ENCODE data around the gene SLC25A3. TPM values are rescaled to one million over a fixed set of nuclear protein-coding genes. Genes with fewer than 3 reads are reported as not detected.
"Not testable (repeated sequence)": the region's sequence is repeated elsewhere in the genome, so short reads cannot be mapped to it uniquely, and the experiment has no call there.

SLC25A3 gene
- total RNA-seq, 1 donor from 2014 or later = 619 TPM

DNA sequence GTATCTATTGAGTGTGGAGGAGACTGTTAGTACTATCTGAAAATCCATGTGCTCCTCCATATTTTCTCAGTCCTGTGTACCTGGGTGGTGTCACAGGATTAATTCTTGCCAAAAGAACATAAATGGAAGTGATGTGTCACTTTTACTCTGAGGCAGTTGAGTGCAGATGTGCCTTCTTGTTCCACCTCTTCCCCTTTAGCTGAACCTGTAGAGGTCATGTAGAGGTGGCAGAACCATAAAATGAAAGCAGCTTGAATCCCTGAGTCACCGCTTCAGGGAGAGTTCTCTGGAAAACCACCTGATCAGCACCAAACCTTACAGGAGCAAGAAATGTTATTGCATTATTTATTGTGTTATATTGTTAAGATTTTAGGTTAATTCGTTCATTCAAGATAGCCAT, 14.7 kb upstream of the SLC25A3 start:
- DNase-seq (ENCODE audit: low spot score) = no peak
- Mint-ChIP-seq H3K36me3 (ENCODE audit: low read depth) (no peaks in the 10 kb centered on the region), H3K4me1 (ENCODE audit: low read depth) (no peaks in the 10 kb centered on the region), H3K9me3 (no peaks in the 10 kb centered on the region), H3K4me3 (ENCODE audit: low read depth) (no peak overlapping the region), H3K27ac (no peak overlapping the region), H3K27me3 (ENCODE audit: low read depth) (peaks cover 10% of the 10 kb centered on the region)
- intact Hi-C loops (cut with micrococcal nuclease) = no loop called here

DNA sequence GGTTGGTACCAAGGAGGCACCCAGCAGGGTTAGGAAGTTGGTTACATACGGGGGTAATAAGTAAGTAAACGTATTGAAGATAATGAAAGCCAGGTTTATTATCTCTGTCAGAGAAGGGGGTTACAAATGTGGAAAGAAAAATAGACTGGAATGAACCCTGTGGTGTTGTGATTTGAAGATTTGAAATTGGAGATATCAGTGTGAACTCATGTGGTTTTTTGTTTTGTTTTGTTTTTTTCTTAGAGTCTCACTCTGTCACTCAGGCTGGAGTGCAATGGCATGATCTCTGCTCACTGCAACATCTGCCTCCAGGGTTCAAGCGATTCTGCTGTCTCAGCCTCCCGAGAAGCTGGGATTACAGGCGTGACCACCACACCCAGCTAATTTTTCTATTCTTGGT, 14.1 kb upstream of the SLC25A3 start:
- H3K27ac Mint-ChIP-seq = no peak overlapping the region
- H3K36me3 Mint-ChIP-seq (ENCODE audit: low read depth) = no peaks in the 10 kb centered on the region
- H3K4me1 Mint-ChIP-seq (ENCODE audit: low read depth) = no peaks in the 10 kb centered on the region
- H3K9me3 Mint-ChIP-seq = no peaks in the 10 kb centered on the region
- DNase-seq (ENCODE audit: low spot score) = no peak
- H3K27me3 Mint-ChIP-seq (ENCODE audit: low read depth) = peaks cover 10% of the 10 kb centered on the region
- intact Hi-C loops (cut with micrococcal nuclease) = no loop called here
- H3K4me3 Mint-ChIP-seq (ENCODE audit: low read depth) = no peak overlapping the region

DNA sequence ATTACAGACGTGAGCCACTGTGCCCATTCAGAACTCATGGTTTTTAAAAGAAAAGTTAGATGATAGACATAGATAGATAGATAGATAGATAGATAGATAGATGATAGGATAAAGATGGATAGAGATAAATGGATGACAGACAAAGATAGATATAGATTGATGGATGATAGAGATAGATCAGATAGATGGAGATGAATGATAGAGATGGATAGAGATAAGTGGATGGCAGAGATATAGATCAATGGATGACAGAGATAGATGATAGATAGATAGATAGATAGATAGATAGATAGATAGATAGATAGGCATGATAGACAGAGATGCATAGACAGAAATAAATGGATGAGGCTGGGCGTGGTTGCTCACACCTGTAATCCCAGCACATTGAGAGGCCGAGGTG, 13.7 kb upstream of the SLC25A3 start:
- Mint-ChIP-seq H3K4me1 (ENCODE audit: low read depth) (no peaks in the 10 kb centered on the region), H3K4me3 (ENCODE audit: low read depth) (no peak overlapping the region), H3K27ac (no peak overlapping the region)

DNA sequence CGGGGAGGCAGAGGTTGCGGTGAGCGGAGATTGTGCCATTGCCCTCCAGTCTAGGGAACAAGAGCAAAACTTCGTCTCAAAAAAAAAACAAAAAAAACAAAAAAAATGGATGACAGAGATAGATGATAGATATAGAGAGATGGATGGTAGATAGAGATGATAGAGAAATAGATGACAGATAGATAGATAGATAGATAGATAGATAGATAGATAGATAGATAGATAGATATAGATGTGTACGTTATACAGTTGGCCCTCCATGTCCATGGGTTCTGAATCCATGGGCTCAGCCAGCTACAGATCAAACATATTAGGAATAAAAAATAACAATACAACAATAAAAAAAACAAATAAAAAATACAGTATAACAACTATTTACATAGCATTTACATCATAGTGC, 12.8 kb upstream of the SLC25A3 start:
- no peaks in the 10 kb centered on the region for H3K36me3 Mint-ChIP-seq (ENCODE audit: low read depth)
- no peak for DNase-seq (ENCODE audit: low spot score)
- H3K27me3 Mint-ChIP-seq (ENCODE audit: low read depth) = peaks cover 10% of the 10 kb centered on the region
- H3K27ac Mint-ChIP-seq = no peak overlapping the region
- H3K4me1 Mint-ChIP-seq (ENCODE audit: low read depth) = no peaks in the 10 kb centered on the region
- H3K9me3 Mint-ChIP-seq = no peaks in the 10 kb centered on the region
- intact Hi-C loops (cut with micrococcal nuclease) = no loop called here
- no peak overlapping the region for H3K4me3 Mint-ChIP-seq (ENCODE audit: low read depth)

More for the DNA sequence above, 13.7 kb upstream of the SLC25A3 start:
- H3K36me3 Mint-ChIP-seq (ENCODE audit: low read depth) = no peaks in the 10 kb centered on the region
- H3K27me3 Mint-ChIP-seq (ENCODE audit: low read depth) = peaks cover 10% of the 10 kb centered on the region
- no peak for DNase-seq (ENCODE audit: low spot score)
- no peaks in the 10 kb centered on the region for H3K9me3 Mint-ChIP-seq
- intact Hi-C loops (cut with micrococcal nuclease) = no loop called here

DNA sequence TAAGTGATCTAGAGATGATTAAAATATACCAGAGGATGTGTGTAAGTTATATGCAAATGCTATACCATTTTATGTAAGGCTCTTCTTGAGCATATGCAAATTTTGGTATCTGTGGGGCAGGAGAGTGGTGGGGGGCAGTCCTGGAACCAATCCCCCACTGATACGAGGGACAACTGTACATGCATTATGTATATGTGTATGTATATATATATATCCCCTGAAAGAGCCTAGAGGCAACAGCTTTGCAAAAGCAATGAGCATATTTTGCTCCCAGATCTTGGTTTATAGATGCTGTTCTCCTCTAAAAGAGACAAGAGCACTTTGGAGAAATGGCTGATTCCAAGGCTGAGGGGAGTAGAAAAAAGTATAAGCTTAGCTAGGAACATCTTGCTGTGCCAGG, 12.4 kb upstream of the SLC25A3 start:
- no peak overlapping the region for H3K4me3 Mint-ChIP-seq (ENCODE audit: low read depth)
- H3K36me3 Mint-ChIP-seq (ENCODE audit: low read depth) = no peaks in the 10 kb centered on the region
- intact Hi-C loops (cut with micrococcal nuclease) = no loop called here
- no peak for DNase-seq (ENCODE audit: low spot score)
- peaks cover 10% of the 10 kb centered on the region for H3K27me3 Mint-ChIP-seq (ENCODE audit: low read depth)
- H3K9me3 Mint-ChIP-seq = no peaks in the 10 kb centered on the region
- no peak overlapping the region for H3K27ac Mint-ChIP-seq
- no peaks in the 10 kb centered on the region for H3K4me1 Mint-ChIP-seq (ENCODE audit: low read depth)

DNA sequence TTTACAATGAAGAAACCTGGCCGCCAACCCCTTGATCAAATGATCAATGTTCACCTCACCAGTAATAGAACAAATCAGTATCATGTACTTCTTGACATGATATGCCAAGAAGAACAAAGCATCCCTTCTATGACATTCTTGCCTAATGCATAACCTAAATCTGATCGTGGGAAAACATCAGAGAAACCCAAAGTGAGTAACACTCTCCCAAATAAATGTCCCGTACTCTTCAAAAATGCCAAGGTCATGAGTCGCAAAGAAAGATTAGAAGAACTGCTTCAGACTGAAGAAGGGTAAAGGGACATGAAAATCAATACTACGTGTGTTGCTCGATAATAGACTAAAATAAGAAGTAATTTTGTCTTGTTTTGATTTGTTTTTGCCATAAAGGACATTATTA, 11.4 kb upstream of the SLC25A3 start:
- intact Hi-C loops (cut with micrococcal nuclease) = no loop called here
- H3K27me3 Mint-ChIP-seq (ENCODE audit: low read depth) = peaks cover 10% of the 10 kb centered on the region
- H3K4me3 Mint-ChIP-seq (ENCODE audit: low read depth) = no peak overlapping the region
- no peaks in the 10 kb centered on the region for H3K9me3 Mint-ChIP-seq
- H3K36me3 Mint-ChIP-seq (ENCODE audit: low read depth) = no peaks in the 10 kb centered on the region
- DNase-seq (ENCODE audit: low spot score) = no peak
- no peak overlapping the region for H3K27ac Mint-ChIP-seq
- H3K4me1 Mint-ChIP-seq (ENCODE audit: low read depth) = no peaks in the 10 kb centered on the region

DNA sequence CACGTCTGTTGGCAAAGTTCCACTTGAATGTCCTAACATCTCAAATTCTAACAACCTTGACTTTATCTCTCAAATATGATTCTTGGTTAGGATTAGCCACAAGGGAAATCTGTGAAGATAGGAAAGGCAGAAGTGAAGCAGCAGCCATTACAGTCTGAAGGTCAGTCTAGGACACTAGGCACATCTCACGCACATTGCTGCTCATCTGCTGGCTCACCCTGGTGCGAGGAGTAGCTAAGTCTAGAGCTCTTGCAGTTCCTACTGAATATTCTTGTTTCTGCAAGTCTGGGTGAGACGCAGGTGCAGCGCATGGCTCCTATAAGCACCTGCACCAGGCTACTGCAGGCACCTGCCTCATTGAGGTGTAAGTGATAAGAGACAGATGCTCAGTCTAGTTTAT, 6.4 kb upstream of the SLC25A3 start:
- no peak for DNase-seq (ENCODE audit: low spot score)
- Mint-ChIP-seq H3K4me3 (ENCODE audit: low read depth) (no peak overlapping the region), H3K27me3 (ENCODE audit: low read depth) (peaks cover 4% of the 10 kb centered on the region), H3K27ac (no peak overlapping the region), H3K9me3 (no peaks in the 10 kb centered on the region), H3K4me1 (ENCODE audit: low read depth) (peaks cover 3% of the 10 kb centered on the region), H3K36me3 (ENCODE audit: low read depth) (no peaks in the 10 kb centered on the region)
- intact Hi-C loops (cut with micrococcal nuclease) = no loop called here

DNA sequence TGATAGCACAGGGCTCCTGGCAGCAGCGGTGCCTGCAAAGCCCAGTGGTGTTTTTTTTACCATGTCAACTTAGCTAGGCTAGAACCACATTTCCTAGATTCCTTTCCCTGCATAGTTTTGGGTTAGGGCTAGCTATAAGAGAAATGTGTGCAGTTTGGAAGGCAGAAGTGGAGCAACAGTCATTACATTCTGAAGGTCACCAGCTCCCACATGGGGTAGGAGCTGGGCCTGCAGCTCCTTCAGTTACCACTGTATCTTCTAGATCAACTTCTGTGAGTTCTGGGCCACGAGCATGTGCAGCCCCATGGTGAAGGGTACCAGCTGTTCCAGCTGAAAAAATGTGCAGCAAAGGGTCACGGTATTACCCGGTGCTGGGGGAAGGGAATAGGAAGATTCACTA, 2.3 kb upstream of the SLC25A3 start:
- H3K9me3 Mint-ChIP-seq = no peaks in the 10 kb centered on the region
- intact Hi-C loops (cut with micrococcal nuclease) = loop anchor here (5.0 kb wide), 2 partner anchors 151 to 1611 kb away; partner anchors contain the start of gene ACTR6

DNA sequence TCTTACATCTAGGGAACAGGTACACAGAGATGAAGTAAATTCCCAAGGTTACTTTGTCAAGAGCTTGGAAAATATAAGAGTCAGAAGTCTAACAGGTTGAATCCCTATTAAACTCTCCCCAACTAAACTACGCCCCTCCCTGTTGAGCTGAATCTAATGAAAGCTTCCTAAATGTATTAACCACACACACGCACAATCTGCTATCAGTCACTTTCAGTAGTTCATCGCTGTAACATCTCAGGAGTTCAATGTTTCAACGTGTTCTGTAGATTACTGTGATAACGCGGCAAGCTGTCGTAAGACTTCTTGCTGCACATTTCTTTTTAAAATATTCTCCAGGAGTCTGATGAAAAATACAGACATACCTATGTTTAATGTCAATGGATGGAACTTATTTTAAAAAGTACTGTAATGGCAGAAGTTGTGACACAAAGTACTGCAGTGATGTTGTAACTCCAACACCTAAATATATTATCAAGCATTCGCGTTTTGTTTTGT, 612 bp upstream of the SLC25A3 start:
- Mint-ChIP-seq H3K4me3 (ENCODE audit: low read depth) (peak overlapping the region; percentile 91), H3K27ac (peak overlapping the region; percentile 93), H3K36me3 (ENCODE audit: low read depth) (peaks cover 42% of the 10 kb centered on the region), H3K27me3 (ENCODE audit: low read depth) (no peaks in the 10 kb centered on the region), H3K4me1 (ENCODE audit: low read depth) (peaks cover 18% of the 10 kb centered on the region), H3K9me3 (no peaks in the 10 kb centered on the region)
- no peak for DNase-seq (ENCODE audit: low spot score)
- intact Hi-C loops (cut with micrococcal nuclease) = loop anchor here (1.0 to 5.0 kb wide), 6 partner anchors 27 to 1609 kb away; partner anchors contain the start of genes ACTR6 and APAF1

More for the DNA sequence above, 2.3 kb upstream of the SLC25A3 start:
- Mint-ChIP-seq H3K4me3 (ENCODE audit: low read depth) (peak overlapping the region; percentile 65), H3K36me3 (ENCODE audit: low read depth) (peaks cover 26% of the 10 kb centered on the region), H3K4me1 (ENCODE audit: low read depth) (peaks cover 16% of the 10 kb centered on the region), H3K27me3 (ENCODE audit: low read depth) (no peaks in the 10 kb centered on the region), H3K27ac (peak overlapping the region; percentile 70)
- no peak for DNase-seq (ENCODE audit: low spot score)

DNA sequence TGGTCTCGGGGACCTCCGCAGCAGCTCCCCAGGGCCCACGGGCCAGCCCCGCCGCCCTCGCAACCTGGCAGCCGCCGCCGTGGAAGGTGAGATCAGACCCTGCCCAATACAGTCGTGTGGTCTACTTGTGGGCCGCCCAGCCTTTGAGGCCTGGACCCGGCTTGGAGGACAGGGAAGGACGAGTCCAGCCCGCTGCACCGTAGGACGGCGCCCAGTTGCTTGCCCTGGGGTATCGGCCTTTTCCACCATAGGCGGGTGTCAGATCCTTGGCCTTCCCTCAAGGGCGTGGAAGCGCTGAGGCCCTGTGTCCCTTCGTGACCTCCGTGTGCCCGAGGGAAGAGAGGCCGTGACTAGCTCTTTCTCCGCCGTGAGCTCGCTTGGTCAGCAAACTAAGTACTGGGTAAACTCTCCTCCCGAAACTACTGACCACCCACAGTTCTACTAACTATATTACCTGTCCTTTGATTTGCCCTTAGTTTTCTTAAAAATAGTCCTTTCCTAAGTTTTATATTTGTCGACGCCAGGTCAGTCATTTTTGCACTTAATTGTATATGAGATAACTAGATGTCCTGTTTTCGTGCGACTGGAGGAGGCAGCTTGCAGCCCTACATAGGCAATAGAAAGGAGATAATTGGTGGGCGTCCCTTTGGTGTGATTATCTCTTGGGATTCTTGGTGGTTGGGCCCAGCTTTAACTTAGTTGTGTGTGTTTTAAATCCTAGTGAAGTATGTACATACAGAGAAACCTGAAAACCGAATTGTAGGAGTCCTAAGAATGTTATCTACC, 757 bp downstream of the SLC25A3 start:
- peaks cover 55% of the 10 kb centered on the region for H3K36me3 Mint-ChIP-seq (ENCODE audit: low read depth)
- no peaks in the 10 kb centered on the region for H3K27me3 Mint-ChIP-seq (ENCODE audit: low read depth)
- DNase-seq (ENCODE audit: low spot score) = no peak
- peaks cover 23% of the 10 kb centered on the region for H3K4me1 Mint-ChIP-seq (ENCODE audit: low read depth)
- H3K9me3 Mint-ChIP-seq = no peaks in the 10 kb centered on the region
- H3K27ac Mint-ChIP-seq = peak overlapping the region; percentile 93
- H3K4me3 Mint-ChIP-seq (ENCODE audit: low read depth) = peak overlapping the region; percentile 91
- intact Hi-C loops (cut with micrococcal nuclease) = loop anchor here (5.0 kb wide), 2 partner anchors 148 to 1608 kb away; partner anchors contain the start of gene ACTR6

DNA sequence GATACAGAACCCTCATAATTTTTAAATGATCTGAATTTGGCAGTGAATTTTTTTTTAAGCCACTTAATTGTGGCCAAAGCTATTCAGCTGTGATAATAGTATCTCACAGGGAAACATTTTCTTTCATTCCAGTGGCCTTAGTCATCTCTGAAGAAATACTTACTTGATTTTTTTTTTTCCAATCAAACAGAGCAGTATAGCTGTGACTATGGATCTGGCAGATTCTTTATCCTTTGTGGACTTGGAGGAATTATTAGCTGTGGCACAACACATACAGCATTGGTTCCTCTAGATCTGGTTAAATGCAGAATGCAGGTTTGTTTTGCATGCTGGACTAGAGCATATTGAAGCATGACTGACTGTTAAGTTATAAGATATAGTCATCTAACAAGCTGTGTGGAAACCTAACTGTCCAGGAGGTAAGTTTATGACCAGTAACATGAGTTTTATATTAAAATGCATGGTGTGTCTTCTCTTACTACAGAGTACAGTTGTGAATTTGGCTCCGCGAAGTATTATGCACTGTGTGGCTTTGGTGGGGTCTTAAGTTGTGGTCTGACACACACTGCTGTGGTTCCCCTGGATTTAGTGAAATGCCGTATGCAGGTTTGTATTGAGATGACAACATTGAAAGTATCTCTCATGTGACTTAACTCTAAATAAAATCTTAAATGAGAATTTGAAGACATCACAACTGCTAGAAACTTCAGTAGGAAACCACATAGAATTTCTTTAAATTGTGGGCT, 1.9 kb downstream of the SLC25A3 start:
- no peaks in the 10 kb centered on the region for H3K9me3 Mint-ChIP-seq
- H3K4me3 Mint-ChIP-seq (ENCODE audit: low read depth) = peak overlapping the region; percentile 91
- intact Hi-C loops (cut with micrococcal nuclease) = no loop called here
- peaks cover 63% of the 10 kb centered on the region for H3K36me3 Mint-ChIP-seq (ENCODE audit: low read depth)
- no peak for DNase-seq (ENCODE audit: low spot score)
- peak overlapping the region; percentile 63 for H3K27ac Mint-ChIP-seq
- H3K27me3 Mint-ChIP-seq (ENCODE audit: low read depth) = no peaks in the 10 kb centered on the region
- peaks cover 23% of the 10 kb centered on the region for H3K4me1 Mint-ChIP-seq (ENCODE audit: low read depth)

DNA sequence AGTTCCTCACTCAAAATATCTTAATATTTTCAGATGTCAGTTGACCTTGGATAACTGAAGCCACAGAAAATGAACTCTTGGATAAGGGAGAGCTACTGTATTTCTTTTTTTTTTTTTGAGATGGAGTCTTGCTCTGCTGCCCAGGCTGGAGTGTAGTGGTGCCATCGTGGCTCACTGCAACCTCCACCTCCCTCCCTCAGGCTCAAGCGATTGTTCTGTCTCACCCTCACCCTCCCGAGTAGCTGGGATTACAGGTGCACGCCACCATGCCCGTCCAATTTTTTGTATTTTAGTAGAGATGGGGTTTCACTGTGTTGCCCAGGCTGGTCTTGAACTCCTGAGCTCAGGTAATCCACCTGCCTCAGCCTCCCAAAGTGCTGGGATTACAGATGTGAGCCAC, 3.8 kb downstream of the SLC25A3 start:
- intact Hi-C loops (cut with micrococcal nuclease) = loop anchor here (2.0 kb wide), 1 partner anchor 15 kb away; no protein-coding TSS in a partner anchor
- not testable (repeated sequence) for H3K27me3 Mint-ChIP-seq (ENCODE audit: low read depth); H3K27ac Mint-ChIP-seq; H3K9me3 Mint-ChIP-seq; DNase-seq (ENCODE audit: low spot score); H3K4me3 Mint-ChIP-seq (ENCODE audit: low read depth)
- Mint-ChIP-seq H3K4me1 (ENCODE audit: low read depth) (peaks cover 21% of the 10 kb centered on the region), H3K36me3 (ENCODE audit: low read depth) (peaks cover 82% of the 10 kb centered on the region)

DNA sequence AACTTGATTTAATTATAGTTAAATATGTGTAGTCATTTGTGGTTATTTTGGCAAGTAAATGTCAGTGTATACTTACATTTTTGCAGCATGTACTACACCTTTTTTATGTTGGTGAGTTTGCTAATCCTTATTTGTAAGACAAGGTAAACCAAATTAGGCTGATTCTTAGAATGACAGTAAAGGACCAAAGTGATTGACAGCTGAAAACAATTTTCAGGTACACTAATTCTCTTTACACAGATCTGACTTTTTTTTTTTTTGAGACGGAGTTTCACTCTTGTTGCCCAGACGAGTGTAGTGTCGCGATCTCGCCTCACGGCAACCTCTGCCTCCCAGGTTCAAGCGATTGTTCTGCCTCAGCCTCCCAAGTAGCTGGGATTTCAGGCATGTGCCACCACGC, 8.4 kb downstream of the SLC25A3 start:
- no peak for DNase-seq (ENCODE audit: low spot score)
- intact Hi-C loops (cut with micrococcal nuclease) = no loop called here
- Mint-ChIP-seq H3K4me3 (ENCODE audit: low read depth) (no peak overlapping the region), H3K27ac (no peak overlapping the region), H3K36me3 (ENCODE audit: low read depth) (peaks cover 66% of the 10 kb centered on the region), H3K27me3 (ENCODE audit: low read depth) (no peaks in the 10 kb centered on the region), H3K4me1 (ENCODE audit: low read depth) (peaks cover 6% of the 10 kb centered on the region), H3K9me3 (no peaks in the 10 kb centered on the region)

All from activated T-helper 2 cell treated with anti-CD3 and anti-CD28 coated beads, Interferon-gamma antibody, Interleukin-2, Interleukin-4, amounts not matched to agents 10 μg/mL and 5 μg/mL and 100 μg/mL, durations not matched to agents 14 hours and 24 hours and 36 hours (primary cell).